CD8-positive, alpha-beta memory T cell (primary cell): ENCODE results near the gene ORM1. TPM values are rescaled to one million over a fixed set of nuclear protein-coding genes. Genes with fewer than 3 reads are reported as not detected.

Source experiments
- CTCF ChIA-PET: fragments of 350-600 bp; sonication (Branson Sonifier 250); formaldehyde crosslinking; loops from one replicate; lab custom pipeline; 2021; ENCODE audit warnings: antibody characterized with exemption; lab: Charles Lee
- POLR2A ChIA-PET: fragments of 350-600 bp; sonication (Branson Sonifier 250); formaldehyde crosslinking; loops from one replicate; lab custom pipeline; 2021; ENCODE audit warnings: antibody characterized with exemption; lab: Charles Lee
- DNase-seq, 5 donors: peaks; one replicate each; pipeline versions ENCODE4 v3.0.0 to v3.0.0-alpha.2; 2020 to 2022; ENCODE audit warnings: mixed read lengths in 1 of 5
- H3K27ac ChIP-seq: one replicate; pipeline ENCODE4 v1.7.0; 2013; ENCODE audit warnings: low read depth, mild to moderate bottlenecking, low read length, moderate library complexity
- H3K27me3 ChIP-seq: 2 replicates; pipeline ENCODE4 v1.7.0; 2013; ENCODE audit warnings: low read length, mild to moderate bottlenecking; ENCODE audit not compliant: insufficient read depth, poor library complexity, severe bottlenecking
- H3K36me3 ChIP-seq: 2 replicates; pipeline ENCODE4 v1.7.0; 2013; ENCODE audit warnings: mild to moderate bottlenecking, low read length, moderate library complexity; ENCODE audit not compliant: insufficient read depth
- H3K4me1 ChIP-seq: 2 replicates; pipeline ENCODE4 v1.7.0; 2013; ENCODE audit warnings: mild to moderate bottlenecking, low read length, moderate library complexity; ENCODE audit not compliant: insufficient read depth
- H3K4me3 ChIP-seq: 2 replicates; pipeline ENCODE4 v1.7.0; 2013; ENCODE audit warnings: mild to moderate bottlenecking, low read length
- H3K9me3 ChIP-seq: 2 replicates; pipeline ENCODE4 v1.7.0; 2013; ENCODE audit warnings: mild to moderate bottlenecking, low read length
- H3K27ac Mint-ChIP-seq, 8 donors: one replicate each; pipeline ENCODE4 v1.8.0; 2020 to 2021; ENCODE audit warnings: mixed read lengths in 8 of 8, mild to moderate bottlenecking in 6 of 8, inconsistent platforms in 3 of 8, moderate library complexity in 3 of 8
- H3K27me3 Mint-ChIP-seq, 2 donors: one replicate each; pipeline ENCODE4 v1.8.0; 2020 to 2021; ENCODE audit warnings: mixed read lengths in 2 of 2, mild to moderate bottlenecking in 1 of 2, moderate library complexity in 1 of 2
- H3K36me3 Mint-ChIP-seq, 3 donors: one replicate each; pipeline ENCODE4 v1.8.0; 2020 to 2021; ENCODE audit warnings: mixed read lengths in 3 of 3, inconsistent platforms in 1 of 3, mild to moderate bottlenecking in 1 of 3
- H3K4me1 Mint-ChIP-seq, 3 donors: one replicate each; pipeline ENCODE4 v1.8.0; 2020 to 2021; ENCODE audit warnings: mixed read lengths in 3 of 3, inconsistent platforms in 1 of 3, mild to moderate bottlenecking in 1 of 3
- H3K4me3 Mint-ChIP-seq, 7 donors: one replicate each; pipeline ENCODE4 v1.8.0; 2020 to 2021; ENCODE audit warnings: mixed read lengths in 7 of 7, mild to moderate bottlenecking in 6 of 7, moderate library complexity in 4 of 7, inconsistent platforms in 2 of 7
- H3K9me3 Mint-ChIP-seq, 5 donors: one replicate each; pipeline ENCODE4 v1.8.0; 2020 to 2022; ENCODE audit warnings: mixed read lengths in 5 of 5, mild to moderate bottlenecking in 3 of 5, moderate library complexity in 2 of 5, inconsistent platforms in 1 of 5
- polyA plus RNA-seq: library from polyadenylated mRNA; unstranded; fragments of 300-500 nt; fragmentation: Illumina TruSeq; gene quantifications from one replicate; pipeline ENCODE4 v1.2.3, GENCODE V29; 2021
- total RNA-seq, 2 experiments: library from RNA; stranded (reverse); gene quantifications; one replicate each; pipeline ENCODE4 v1.2.3, GENCODE V29; 2021

ORM1 gene
- total and polyA plus RNA-seq, 3 experiments from 2014 or later, result not detected

DNA sequence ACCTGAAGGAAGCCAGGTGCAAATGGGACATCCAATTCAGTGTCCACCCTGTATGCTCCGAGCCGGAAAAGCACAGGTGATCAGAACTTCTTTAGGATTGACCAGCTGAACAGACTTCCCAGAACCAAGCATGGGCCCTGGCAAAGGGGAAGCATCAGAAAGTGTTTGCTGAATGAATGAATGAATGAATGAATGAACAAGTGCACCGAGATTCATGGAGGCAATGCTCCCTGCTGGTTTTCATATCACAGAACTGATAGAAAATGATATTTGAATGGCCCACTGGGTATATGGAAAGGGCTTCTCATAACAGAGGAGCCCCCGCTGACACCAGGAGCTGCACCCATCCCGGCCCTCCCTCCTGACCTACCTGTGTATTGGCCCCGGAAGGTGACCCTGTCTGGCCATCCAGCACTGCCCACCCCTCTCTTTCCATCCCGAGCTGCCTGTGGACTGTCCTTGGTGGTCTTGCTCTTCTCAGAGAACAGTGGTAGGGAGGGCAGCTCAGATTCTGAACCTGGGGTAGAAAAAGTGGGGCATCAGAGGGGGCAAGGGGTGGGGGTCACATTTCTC is 22.7 kb downstream of the ORM1 start:
- ChIA-PET POLR2A (interaction anchor here (1.1 to 1.7 kb wide), 2 partner anchors 21 to 40 kb away, joined by 3 to 5 read pairs; no protein-coding TSS in a partner anchor), CTCF (interaction anchor here (1.0 to 3.2 kb wide), 4 partner anchors 9 to 42 kb away, joined by 3 to 8 read pairs (median 4); partner anchors contain the start of gene AKNA)
- Mint-ChIP-seq H3K36me3 (peaks cover 28 to 96% (median 32%) of the 10 kb centered on the region in 3 donors), H3K27me3 (peaks cover 0 to 2% of the 10 kb centered on the region in 2 donors), H3K4me3 (no peak overlapping the region), H3K9me3 (peaks cover 0 to 2% (median 0%) of the 10 kb centered on the region in 5 donors), H3K4me1 (peaks cover 43 to 82% (median 44%) of the 10 kb centered on the region in 3 donors), H3K27ac (peak overlapping the region in 7 of 8 donors; percentile 8 to 88 (median 66))
- Histone ChIP-seq H3K36me3 (peaks cover 92% of the 10 kb centered on the region), H3K27ac (no peak overlapping the region), H3K9me3 (no peaks in the 10 kb centered on the region), H3K4me1 (peaks cover 23% of the 10 kb centered on the region), H3K27me3 (no peaks in the 10 kb centered on the region), H3K4me3 (no peak overlapping the region)
- DNase-seq, result no peak

GRCh38 chr9:114346146-114346545 is 23.2 kb downstream of the ORM1 start:
- CTCF ChIA-PET, result interaction anchor here (0.7 to 3.2 kb wide), 5 partner anchors 9 to 59 kb away, joined by 3 to 8 read pairs (median 3); partner anchors contain the start of gene AKNA

DNA sequence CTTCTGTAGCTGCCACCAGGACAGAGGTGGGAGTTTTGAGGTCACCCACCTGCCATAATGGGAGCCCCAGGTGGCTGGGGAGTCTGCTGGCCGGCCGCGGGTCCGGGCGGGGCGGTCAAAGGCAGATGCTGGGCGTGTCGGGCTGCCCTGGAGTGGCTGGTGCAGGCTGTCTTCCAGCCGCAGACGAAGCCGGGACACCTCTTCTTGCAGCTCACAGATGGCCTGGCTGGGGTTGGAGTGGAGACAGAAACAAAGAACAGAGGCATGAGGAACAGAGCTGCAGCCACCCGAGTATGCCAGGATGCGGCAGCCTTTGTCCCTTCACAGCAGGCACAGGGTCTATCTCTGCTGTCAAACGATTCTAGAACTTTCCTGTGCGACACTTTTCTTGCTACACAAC is 24.8 kb downstream of the ORM1 start:
- H3K4me3 Mint-ChIP-seq, result no peak overlapping the region
- peaks cover 47 to 84% (median 49%) of the 10 kb centered on the region in 3 donors for H3K4me1 Mint-ChIP-seq
- peaks cover 0 to 2% of the 10 kb centered on the region in 2 donors for H3K27me3 Mint-ChIP-seq
- H3K4me3 ChIP-seq, result no peak overlapping the region
- peak overlapping the region in 7 of 8 donors; percentile 82 to 97 (median 92) for H3K27ac Mint-ChIP-seq
- no peak for DNase-seq
- POLR2A ChIA-PET, result interaction anchor here (1.5 kb wide), 1 partner anchor 15 kb away, joined by 4 read pairs; no protein-coding TSS in a partner anchor
- H3K4me1 ChIP-seq, result peaks cover 39% of the 10 kb centered on the region
- no peaks in the 10 kb centered on the region for H3K27me3 ChIP-seq
- peaks cover 26 to 94% (median 27%) of the 10 kb centered on the region in 3 donors for H3K36me3 Mint-ChIP-seq
- H3K9me3 Mint-ChIP-seq, result peaks cover 0 to 2% (median 0%) of the 10 kb centered on the region in 5 donors
- CTCF ChIA-PET, result interaction anchor here (0.9 to 3.2 kb wide), 5 partner anchors 8 to 306 kb away, joined by 3 to 8 read pairs (median 4); partner anchors contain the start of gene AKNA
- no peaks in the 10 kb centered on the region for H3K9me3 ChIP-seq
- peaks cover 86% of the 10 kb centered on the region for H3K36me3 ChIP-seq
- no peak overlapping the region for H3K27ac ChIP-seq

More at GRCh38 chr9:114346146-114346545, 23.2 kb downstream of the ORM1 start:
- H3K4me3 Mint-ChIP-seq, result no peak overlapping the region
- peaks cover 91% of the 10 kb centered on the region for H3K36me3 ChIP-seq
- peaks cover 43 to 82% (median 46%) of the 10 kb centered on the region in 3 donors for H3K4me1 Mint-ChIP-seq
- H3K4me3 ChIP-seq, result no peak overlapping the region
- peaks cover 28 to 96% (median 31%) of the 10 kb centered on the region in 3 donors for H3K36me3 Mint-ChIP-seq
- DNase-seq, result no peak
- peaks cover 0 to 2% of the 10 kb centered on the region in 2 donors for H3K27me3 Mint-ChIP-seq
- no peaks in the 10 kb centered on the region for H3K27me3 ChIP-seq
- POLR2A ChIA-PET, result interaction anchor here (1.1 to 1.7 kb wide), 2 partner anchors 21 to 39 kb away, joined by 3 to 5 read pairs; no protein-coding TSS in a partner anchor
- H3K9me3 Mint-ChIP-seq, result peaks cover 0 to 2% (median 0%) of the 10 kb centered on the region in 5 donors
- no peak overlapping the region for H3K27ac ChIP-seq
- peaks cover 27% of the 10 kb centered on the region for H3K4me1 ChIP-seq
- peak overlapping the region in 5 of 8 donors; percentile 31 to 87 (median 68) for H3K27ac Mint-ChIP-seq
- no peaks in the 10 kb centered on the region for H3K9me3 ChIP-seq

- Histone ChIP-seq H3K9me3 (no peaks in the 10 kb centered on the region), H3K4me3 (no peak overlapping the region), H3K4me1 (peaks cover 41% of the 10 kb centered on the region), H3K27ac (peak overlapping the region; percentile 33), H3K36me3 (peaks cover 81% of the 10 kb centered on the region), H3K27me3 (no peaks in the 10 kb centered on the region)
- POLR2A ChIA-PET, result interaction anchor here (1.5 kb wide), 1 partner anchor 14 kb away, joined by 4 read pairs; no protein-coding TSS in a partner anchor
- Mint-ChIP-seq H3K4me3 (peak overlapping the region in 1 of 7 donors; percentile 82), H3K9me3 (no peaks in the 10 kb centered on the region), H3K36me3 (peaks cover 23 to 93% (median 27%) of the 10 kb centered on the region in 3 donors), H3K27ac (peak overlapping the region; percentile 82 to 97 (median 92)), H3K4me1 (peaks cover 47 to 80% (median 53%) of the 10 kb centered on the region in 3 donors), H3K27me3 (peaks cover 0 to 2% of the 10 kb centered on the region in 2 donors)
- CTCF ChIA-PET, result interaction anchor here (0.9 to 3.2 kb wide), 6 partner anchors 7 to 305 kb away, joined by 3 to 8 read pairs (median 4); partner anchors contain the start of gene AKNA
- DNase-seq, result no peak
These were observed 25.5 kb downstream of the ORM1 start for GRCh38 chr9:114348261-114348905.

- peak; percentile 44 to 72 (median 60) for DNase-seq
- Mint-ChIP-seq H3K36me3 (peaks cover 23 to 92% (median 23%) of the 10 kb centered on the region in 3 donors), H3K4me3 (peak overlapping the region in 3 of 7 donors; percentile 32 to 61 (median 59)), H3K27me3 (peaks cover 0 to 2% of the 10 kb centered on the region in 2 donors), H3K4me1 (peaks cover 44 to 76% (median 48%) of the 10 kb centered on the region in 3 donors), H3K9me3 (no peaks in the 10 kb centered on the region), H3K27ac (peak overlapping the region; percentile 82 to 97 (median 92))
- Histone ChIP-seq H3K4me3 (no peak overlapping the region), H3K27ac (peak overlapping the region; percentile 33), H3K4me1 (peaks cover 41% of the 10 kb centered on the region), H3K36me3 (peaks cover 79% of the 10 kb centered on the region), H3K27me3 (no peaks in the 10 kb centered on the region), H3K9me3 (no peaks in the 10 kb centered on the region)
- ChIA-PET CTCF (interaction anchor here (1.3 kb wide), 1 partner anchor 41 kb away, joined by 3 read pairs; no protein-coding TSS in a partner anchor), POLR2A (no interaction called here)
These were observed 26.1 kb downstream of the ORM1 start for GRCh38 chr9:114348906-114349482.

DNA sequence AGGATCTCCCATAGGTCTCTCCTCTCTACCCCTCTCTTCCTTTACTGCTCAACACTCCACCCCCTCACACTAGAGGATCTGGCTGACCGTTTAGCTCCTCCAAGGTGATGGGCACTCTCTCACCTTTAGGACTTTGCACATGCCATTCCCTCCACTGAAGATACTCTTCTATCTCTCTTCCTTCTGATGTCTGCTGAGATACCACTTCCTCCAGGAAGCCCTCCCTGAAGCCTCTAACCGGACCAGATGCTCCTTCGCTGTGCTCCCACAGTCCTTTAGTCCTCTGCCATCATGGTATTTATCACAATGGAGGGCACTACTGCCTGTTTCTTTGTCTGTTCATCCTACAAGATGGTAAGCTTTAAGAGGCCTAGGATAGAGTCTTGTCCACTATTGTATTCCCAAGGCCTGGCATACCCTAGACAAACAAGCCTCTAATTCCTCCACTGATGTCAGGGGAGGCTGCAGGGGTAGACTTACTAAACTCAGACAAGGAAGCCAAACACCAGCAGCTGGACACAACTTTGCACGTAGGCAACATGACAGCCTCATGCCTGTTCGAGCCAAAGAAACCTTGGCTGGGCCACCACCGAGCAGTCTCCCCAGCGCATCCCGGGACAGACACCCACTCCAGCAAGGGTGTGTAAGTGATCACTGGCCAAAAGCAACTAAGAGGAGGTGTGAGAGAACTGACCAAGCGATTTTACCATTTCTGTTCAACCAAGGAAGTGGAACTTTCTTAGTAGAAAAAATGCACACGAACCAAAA is 27.0 kb downstream of the ORM1 start:
- Histone ChIP-seq H3K27ac (no peak overlapping the region), H3K4me3 (no peak overlapping the region), H3K4me1 (peaks cover 41% of the 10 kb centered on the region), H3K9me3 (no peaks in the 10 kb centered on the region), H3K27me3 (no peaks in the 10 kb centered on the region), H3K36me3 (peaks cover 71% of the 10 kb centered on the region)
- Mint-ChIP-seq H3K27ac (peak overlapping the region; percentile 82 to 97 (median 92)), H3K27me3 (peaks cover 0 to 2% of the 10 kb centered on the region in 2 donors), H3K4me1 (peaks cover 39 to 70% (median 47%) of the 10 kb centered on the region in 3 donors), H3K36me3 (peaks cover 17 to 88% (median 23%) of the 10 kb centered on the region in 3 donors), H3K4me3 (peak overlapping the region in 5 of 7 donors; percentile 5 to 65 (median 37)), H3K9me3 (no peaks in the 10 kb centered on the region)
- ChIA-PET CTCF (interaction anchor here (1.3 to 2.0 kb wide), 3 partner anchors 13 to 158 kb away, joined by 3 to 7 read pairs (median 5); no protein-coding TSS in a partner anchor), POLR2A (interaction anchor here (0.9 kb wide), 1 partner anchor 18 kb away, joined by 3 read pairs; no protein-coding TSS in a partner anchor)
- DNase-seq, result no peak
